CD4-positive, alpha-beta T cell treated with Interleukin-6 for 4 hours (primary cell): Measurements from ENCODE around the gene RGS9.

Source experiments
- DNase-seq: peaks from one replicate; pipeline ENCODE4 v3.0.0-alpha.2; 2020; ENCODE audit warnings: mixed read lengths

Gene RGS9

DNA sequence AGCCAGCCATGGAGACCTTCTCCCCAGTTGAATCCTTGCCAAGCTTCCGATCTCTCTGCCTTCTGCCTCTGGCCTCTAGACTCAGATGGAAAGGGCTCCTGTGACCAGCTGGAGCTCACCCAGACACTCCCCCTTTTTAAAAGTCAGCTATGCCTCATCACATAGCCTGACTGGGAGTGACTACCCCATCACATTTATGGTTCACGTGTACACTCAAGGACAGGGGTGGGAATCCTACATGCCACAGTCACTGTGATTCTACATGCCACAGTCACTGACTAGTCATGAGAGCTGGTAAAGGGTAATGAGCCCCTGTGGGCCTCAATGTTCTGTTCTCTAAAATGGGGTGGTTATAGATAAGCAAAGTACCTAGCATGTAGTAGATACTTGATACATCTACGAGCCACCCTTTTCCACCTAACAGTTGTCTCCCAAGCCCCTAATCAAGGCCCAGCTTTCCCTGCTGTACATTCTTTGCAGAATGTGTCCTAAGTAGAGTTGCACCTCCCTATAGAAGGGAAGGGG, 85.1 kb downstream of the RGS9 start:
- no peak for DNase-seq

DNA sequence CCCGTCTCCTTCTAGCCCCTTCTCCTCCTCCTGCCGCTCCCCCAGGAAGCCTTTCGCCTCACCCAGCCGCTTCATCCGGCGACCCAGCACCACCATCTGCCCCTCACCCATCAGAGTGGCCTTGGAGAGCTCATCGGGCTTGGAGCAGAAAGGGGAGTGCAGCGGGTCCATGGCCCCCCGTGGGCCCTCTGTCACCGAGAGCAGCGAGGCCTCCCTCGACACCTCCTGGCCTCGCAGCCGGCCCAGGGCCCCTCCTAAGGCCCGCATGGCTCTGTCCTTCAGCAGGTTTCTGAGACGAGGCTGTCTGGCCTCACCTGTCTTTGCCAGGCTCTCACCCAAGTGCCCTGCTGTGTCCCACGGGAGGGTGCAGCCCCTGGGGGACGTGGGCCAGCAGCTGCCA, 87.9 kb downstream of the RGS9 start:
- no peak for DNase-seq

DNA sequence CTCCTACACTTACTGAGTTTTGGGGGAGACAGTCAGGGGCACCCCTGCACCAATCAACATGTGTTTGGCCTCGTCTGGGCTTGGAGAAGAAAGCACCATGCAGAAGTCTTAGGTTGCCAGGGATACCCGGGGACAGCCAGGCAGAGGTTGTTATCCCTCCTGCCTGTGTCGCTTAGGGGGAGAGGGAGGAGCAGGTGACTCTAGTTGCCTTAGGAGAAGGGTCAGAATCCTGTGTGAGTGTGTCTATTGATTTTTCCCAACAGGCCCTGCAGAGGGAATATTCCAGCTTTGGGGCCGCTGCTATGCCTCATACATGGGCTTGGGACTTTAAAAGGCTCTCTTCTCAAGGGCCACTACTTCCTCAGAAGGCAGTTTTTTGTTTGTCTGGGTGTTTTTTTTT, 89.1 kb downstream of the RGS9 start:
- DNase-seq, result no peak

DNA sequence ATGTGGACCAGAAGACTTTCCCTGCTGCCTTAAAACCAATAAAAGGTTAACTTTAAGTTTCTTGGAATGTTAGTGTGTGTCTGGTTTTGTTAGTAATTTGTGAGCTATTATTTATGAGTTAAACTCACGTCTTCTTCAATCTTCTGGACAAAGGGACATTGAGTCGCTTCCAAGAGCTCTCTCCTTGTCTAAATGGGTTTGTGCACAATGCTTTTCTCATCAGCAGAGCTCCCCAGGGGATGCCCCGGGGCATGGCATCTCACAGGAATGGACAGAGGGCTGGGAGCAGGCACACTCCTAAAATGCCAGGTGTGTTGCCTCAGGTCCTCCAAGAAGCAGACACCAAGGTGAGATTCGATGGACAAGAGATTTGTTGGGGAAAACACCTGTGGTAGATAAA, 90.5 kb downstream of the RGS9 start:
- no peak for DNase-seq

DNA sequence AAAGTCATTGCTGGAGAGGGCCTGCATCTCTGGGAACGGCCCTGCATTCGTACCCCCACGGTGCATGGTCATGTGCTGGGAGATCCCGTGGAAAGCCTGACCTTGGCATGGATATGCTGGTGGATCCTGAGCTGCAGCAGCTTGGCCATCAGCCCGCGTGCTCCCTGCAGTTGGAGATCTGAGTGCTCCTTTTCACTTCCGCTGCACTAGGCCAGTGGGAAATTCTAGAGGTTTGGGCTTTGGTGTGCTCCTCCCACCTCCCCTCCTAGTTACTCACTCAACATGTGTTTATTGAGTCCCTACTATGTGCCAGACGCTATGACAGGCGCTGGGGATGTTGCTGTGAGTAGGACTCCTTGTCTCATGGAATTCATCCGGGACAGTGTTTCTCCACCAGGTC, 91.1 kb downstream of the RGS9 start:
- no peak for DNase-seq

DNA sequence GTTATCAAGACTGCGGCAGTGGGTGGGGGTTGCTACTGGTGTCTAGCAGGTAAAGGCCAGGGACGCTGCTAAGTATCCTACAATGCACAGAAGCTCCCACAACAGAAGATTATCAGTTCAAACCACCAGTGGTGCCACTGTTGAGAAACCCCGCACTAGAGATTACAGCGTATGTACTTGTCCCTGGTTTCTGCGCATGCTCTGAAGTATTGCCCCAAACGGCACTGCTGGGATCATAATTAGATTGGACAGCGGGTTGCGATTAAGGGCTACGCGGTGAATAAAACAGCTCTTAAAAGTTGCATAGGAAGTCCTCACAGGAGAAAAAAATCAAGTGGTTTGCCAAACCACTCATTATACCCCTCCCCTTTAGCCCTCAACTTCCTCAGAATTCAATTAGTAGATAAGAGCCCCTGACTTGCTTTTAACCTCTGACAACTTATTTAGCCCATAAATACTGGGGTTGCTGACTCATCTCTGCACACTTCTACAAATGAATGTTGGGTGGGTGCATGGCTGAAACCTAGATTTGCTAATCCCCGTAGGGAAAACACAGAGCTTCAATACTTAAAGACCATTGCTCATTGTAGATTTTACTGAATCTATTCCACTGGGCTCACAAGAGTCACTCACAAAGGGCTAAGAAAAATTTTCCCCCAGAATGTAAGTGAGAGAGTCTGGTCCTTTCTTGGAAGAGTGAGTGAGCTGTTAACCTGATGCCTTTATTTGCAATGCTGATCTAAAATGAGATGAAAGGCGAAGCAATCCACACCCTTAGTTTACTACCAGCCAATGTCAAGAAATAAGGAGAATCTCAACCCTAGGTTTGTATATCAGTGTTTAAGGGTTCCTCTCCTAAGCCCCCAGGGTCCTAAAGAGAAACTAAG, 91.8 kb downstream of the RGS9 start:
- DNase-seq, result peak; percentile 20

DNA sequence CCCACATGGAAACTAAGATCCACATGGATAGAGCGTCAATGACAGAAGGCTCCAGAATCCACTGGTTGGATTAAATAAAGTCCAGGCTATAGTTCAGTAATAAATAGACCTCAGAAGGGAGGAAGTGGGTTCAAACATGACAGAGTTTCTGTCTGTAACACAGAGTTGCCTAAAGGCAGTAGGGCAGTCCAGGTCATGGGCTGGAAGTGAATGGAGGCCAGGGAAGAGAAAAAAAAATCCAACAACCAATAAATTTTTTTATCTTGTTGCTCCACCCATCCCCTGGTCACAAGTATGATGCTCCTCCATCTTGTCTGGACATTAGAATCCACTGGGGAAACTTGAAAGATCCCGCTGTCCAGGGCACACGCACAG, 92.4 kb downstream of the RGS9 start:
- DNase-seq, result no peak

DNA sequence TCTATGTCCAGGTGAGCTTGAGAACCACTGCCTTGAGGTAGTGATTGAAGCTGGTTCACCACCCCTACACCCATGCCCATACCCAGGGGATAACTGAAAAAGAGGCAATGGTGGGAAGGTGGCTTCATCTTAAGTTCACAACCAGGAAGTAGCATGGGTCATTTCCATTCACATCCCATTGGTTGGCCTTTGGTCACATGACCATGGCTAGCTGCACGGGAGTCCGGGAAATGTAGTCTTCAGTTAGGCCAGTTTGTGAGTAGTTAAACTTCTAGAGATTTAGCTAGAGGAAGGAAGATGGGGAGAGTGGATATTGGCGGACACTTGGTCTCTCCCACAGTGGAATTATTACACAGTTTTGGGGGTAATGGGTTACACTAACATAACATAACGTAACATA, 92.9 kb downstream of the RGS9 start:
- DNase-seq, result no peak

DNA sequence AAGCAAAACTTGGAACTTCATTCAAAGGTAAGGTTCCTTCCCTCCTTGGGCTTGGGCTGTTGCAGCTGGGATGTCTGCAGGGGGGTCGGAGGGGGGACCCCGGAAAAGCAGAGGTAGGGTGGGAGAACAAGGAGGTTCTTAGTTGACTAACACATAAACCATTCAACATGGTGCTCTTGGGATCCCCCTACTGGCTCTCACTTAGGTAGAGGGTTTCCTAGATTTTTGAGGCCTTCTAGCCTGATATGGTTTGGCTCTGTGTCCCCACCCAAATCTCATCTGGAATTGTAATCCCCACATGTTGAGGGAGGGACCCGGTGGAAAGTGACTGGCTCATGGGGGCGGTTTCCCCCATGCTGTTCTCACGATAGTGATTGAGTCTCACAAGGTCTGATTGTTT, 93.9 kb downstream of the RGS9 start:
- no peak for DNase-seq

DNA sequence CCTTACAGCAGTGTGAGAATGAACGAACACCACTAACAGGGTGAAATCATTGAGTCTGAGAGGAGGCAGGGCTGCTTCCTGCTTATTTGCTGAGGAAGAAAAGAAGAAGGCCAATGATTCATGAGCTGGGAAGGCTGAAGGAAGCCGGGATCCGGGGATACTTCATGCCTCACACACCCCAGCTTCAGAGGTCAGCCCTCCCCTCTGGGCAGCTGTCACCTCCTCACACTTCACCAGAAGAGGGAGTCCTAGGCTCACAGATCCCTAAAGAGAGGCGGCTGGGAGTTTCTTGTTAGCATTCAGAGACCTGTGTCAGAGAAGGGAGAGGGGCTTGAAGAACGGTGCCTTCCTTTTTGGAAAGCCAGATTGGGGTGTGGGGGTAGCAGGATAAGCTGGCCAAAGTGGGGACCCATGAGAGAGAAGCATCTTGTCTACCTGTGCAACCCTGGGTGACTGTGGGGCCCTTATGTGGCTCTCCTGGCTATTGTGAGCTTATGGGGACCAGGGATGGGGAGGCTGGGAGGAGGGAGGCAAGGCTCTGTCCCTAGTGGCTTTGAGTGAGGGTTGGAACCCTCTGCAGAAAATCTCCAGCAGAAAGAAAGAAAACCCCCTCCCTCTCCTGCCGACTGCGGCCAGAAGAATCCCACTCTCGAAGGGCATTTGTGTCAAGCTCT, 94.6 kb downstream of the RGS9 start:
- DNase-seq, result peak; percentile 39

DNA sequence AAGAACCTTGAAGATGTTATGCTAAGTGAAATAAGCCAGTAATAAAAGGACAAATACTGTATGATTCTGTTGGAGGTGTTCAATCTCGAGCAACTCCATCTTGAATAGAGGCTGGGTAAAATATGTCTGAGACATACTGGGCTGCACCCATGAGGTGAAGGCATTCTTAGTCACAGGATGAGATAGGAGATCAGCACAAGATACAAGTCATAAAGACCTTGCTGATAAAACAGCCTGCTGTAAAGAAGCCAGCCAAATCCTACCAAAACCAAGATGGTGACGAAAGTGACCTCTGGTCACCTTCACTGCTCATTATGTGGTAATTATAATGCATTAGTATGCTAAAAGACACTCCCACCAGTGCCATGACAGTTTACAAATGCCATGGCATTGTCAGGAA, 98.1 kb downstream of the RGS9 start:
- no peak for DNase-seq

DNA sequence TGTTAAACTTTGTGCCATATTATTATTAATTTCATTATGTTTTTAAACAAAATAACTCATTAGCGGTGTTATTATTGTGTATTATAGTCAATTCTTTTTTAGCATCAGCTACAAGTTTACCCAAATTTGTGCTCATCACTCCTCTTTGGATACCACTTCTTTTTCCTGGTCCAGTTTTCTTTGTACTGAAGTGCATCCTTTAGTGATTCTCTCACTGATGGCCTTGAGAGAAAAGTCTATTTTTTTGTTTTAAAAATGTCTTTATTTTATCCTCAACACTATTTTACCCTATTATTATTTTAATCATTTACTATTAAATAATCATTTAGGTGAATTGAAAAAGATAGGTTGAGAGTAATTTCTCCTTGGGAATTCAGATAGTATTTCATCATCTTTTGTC, 99.2 kb downstream of the RGS9 start:
- no peak for DNase-seq

DNA sequence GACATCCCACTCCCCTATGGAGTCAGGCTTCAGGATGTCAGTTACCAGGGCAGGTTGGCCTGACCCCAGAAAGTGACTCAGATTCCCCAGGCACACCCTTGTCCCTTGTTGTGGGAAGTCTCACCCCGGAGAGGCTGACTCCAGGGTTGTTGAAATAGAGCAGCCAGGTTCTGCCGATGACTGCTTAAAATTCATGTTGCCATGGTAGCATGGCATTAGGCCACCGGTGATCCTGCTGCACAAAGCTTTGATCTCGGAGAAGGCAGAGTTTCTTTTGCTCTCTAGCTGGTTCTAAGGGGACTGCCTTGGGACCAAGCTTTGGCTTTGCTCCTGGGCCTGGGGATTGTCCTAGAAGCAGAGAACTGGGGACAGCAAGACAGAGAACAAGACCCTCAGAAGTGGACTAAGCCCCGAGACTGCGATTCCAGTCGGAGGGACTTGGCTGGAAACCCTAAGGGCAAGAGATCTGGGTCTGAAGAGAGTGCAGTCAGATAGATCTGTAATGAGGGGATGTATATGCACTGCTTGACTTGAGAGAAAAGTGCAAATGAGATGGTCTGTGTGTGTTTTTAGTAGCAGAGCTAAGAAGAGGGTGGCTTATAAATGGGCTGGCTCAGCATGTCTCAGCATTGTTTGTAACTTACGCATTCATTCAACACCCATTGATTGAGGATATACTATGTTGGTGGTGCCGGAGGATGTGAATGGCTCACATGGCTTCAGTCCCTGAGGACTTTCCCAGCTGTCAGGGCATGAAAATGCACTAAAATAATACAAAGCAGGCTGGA, 106.9 kb downstream of the RGS9 start:
- DNase-seq, result no peak

DNA sequence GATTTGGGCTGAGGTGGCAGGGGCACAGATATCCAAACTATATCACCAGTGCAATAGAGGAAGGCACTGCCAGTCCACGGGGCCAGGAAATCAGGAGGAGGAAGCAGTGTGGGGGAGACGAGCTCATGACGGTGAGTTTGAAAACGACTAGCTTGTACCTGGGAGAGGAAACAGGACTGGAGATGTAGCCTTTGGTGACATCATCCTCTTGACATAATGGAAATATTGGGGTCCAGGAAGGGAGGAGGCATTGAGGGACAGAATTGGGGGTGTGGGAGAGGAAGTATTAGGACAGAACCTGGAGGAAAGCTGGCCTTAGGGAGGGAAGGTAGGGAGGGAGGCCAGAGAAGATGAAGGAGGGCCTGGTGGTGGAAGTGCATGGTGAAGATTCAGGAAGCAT, 109.1 kb downstream of the RGS9 start:
- no peak for DNase-seq

DNA sequence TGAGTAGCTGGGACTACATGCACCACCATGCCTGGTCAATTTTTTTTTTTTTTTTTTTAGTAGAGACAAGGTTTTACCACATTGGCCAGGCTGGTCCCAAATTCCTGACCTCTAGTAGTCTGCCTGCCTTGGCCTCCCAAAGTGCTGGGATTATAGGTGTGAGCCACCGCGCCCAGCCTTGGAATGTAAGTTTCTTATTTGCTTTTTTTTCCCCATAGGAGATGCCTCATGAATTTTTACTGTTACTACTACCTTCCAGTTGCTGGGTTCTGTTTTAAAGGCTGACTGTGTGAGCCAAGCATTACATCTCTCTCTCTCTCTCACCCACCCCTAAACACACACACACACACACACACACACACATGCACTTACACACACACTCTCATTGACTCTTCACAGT, 112.6 kb downstream of the RGS9 start:
- no peak for DNase-seq

DNA sequence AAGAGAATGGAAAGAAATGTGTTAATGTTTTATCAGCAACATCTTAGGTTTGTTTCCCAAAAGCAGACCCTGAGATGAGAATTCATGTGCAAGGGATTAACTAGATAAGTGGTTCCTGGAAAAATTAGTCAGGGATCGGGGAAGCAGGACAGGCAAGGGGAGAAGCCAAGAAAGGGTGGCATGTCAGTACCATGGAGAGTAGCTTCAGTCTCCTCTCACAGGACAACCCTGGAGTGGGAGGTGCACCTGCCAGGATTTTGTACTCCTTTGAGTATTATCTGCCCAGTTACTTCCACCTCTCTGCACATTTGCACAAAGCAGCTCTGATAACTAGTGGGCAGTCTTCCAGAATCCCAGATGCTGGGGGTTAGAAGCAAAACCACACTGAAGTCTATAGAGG, 117.0 kb downstream of the RGS9 start:
- no peak for DNase-seq

DNA sequence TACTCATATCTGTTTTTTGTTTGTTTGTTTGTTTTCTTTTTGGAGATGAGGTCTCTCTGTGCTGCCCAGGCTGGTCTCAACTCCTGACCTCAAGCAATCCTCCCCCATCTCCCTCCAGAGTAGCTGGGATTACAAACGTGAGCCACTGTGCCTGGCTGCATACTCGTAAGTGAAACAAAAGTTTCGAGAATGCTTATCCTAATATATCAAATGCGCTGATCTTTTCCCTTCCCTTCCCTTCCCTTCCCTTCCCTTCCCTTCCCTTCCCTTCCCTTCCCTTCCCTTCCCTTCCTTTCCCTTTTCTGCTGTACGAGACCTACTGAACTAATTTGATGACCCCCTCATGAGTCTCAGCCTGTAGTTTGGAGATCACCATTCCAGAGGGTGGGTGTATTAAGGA, 122.1 kb downstream of the RGS9 start:
- DNase-seq, result no peak

DNA sequence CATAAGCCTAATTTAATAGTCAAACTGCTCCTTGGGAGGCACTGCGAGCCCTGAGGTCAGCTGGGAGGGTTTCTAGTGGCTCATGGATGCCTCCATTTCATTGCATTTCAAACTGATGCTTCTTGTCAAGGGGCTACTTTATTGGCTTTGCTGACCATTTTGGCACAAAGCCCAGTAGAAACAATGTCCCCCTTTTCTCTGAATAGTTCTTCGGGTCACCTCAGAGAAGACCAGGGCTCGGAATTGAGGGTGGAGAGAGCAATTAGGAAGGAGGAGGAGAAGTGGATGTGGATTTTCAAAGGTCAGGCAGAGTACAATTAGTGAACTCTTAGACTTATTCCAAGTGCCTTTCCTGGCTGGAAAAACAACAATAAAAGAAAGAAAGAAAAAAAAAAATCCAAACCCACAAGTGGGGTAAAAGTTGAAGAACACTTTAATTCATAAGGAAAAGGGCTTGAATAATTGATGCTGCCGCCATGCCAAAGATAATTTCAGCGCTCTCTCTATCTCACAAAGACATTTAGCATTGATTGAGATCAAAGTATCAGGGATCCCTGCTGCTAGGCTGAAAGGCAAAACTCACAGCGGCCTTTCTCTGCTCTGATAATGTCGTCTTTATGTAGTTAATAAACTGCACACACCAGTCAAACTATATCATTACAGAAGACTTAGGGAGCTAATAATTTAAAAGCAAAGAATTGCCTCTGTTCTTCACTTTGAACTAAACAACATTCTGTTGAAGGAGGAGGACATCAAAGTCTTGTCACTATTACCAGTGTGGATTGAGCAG, 122.7 kb downstream of the RGS9 start:
- DNase-seq, result no peak

DNA sequence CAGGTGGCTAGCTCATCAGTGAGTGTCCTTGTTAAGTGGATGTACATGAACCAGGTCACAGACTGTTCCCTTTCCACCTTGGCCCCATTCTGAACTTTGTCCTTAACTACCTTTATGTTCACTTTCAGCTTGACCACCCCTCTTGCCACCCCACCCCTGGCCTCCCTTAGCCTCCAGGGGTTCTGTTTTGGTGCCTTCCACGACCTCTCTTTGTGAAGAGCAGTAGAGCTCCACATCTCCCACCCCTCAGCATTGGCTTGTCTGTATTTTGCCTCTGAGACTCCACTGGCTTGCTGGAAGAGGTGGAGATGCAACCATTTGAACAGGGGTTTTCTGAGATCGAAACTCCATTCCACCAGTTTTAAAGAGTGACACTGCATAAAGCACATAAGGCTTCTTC, 123.5 kb downstream of the RGS9 start:
- DNase-seq, result no peak

DNA sequence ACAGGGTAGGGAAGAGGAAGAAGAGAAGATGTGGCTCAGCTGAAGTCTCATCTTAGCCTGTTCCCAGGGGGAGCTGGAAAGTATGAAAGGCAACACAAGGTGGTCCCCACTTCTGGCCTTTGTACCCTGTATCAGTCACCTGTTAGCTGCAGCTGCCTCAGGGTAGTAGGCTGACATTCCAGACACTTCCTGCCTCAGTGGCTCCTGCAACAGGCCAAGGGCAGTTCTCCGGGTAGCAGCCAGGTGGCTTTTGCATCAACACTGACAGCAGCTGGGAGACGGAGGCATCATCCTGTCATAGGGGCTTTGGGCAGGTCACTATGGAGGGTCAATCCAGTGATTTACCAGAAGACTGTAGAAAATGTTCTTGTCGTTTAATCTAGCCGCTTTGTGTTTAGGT, 124.0 kb downstream of the RGS9 start:
- DNase-seq, result no peak

DNA sequence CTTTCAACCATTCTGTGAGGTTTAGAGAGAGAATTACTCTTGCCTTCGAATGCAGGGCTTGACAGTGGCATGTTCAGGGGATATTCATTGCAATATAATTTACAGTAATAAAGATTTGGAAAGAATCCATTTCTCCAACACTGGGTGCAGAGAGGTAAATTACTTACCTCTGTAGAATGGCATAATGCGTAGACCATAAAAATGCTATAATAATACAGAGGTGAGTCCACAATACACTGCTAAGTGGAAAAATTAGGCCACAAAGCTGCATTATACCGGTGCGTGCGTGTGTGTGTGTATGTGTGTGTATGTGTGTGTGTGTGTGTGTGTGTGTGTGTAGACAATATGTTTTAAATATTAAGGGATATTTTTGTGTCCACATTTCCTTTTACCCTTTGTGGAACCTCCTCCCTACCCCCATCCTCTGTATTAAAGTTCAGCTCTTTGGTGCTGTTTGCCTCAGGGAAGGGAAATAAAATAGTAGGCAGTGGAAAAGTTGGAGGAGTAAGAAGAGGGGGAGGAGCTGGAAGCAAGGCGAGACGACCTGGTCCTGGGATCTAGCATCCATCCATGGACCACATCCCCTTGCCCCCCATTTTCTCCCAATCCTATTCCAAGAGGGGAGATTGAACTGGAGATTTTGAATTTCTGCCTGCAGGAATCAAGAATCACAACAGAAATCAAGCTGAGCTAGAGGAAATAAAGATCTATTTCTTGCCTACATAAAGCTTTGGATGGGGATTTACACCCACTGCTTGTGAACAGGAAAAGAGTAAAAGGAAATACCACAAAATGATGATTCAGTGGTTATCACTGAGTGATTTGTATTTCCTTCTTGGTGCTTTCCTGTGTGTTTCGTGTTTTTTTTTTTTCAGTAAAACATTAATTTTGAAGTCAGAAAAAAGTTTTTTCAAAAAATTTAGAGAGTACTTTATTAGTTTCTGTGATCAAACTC, 124.8 kb downstream of the RGS9 start:
- DNase-seq, result no peak

DNA sequence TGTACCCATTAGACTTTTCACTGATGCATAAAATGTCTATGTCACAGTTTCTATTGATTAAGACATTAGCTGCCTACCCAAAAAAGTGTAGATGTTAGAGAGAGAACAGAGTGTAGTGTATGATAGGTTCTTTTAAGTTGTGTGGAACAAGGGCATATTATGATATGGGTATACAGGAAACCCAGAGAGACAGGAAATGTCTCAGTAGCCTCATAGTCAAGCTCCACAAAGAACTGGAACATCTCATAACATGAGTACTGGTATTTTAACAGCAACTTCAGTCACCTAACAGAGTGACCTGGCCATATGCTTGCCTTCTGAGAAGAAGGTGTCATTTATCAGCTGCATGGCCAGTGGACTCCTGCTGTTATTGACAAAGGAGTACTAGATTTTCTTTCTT, 128.1 kb downstream of the RGS9 start:
- no peak for DNase-seq
